Measurements from ENCODE around the gene MOSPD3.

GRCh38 chr7:100565133-100565571 is 47.2 kb upstream of the MOSPD3 start:
- TF ChIP-seq POLR2AphosphoS5 (IDR thresholded peaks at IDR 0.05) = no peak
- TF ChIP-seq, protein P1, sequence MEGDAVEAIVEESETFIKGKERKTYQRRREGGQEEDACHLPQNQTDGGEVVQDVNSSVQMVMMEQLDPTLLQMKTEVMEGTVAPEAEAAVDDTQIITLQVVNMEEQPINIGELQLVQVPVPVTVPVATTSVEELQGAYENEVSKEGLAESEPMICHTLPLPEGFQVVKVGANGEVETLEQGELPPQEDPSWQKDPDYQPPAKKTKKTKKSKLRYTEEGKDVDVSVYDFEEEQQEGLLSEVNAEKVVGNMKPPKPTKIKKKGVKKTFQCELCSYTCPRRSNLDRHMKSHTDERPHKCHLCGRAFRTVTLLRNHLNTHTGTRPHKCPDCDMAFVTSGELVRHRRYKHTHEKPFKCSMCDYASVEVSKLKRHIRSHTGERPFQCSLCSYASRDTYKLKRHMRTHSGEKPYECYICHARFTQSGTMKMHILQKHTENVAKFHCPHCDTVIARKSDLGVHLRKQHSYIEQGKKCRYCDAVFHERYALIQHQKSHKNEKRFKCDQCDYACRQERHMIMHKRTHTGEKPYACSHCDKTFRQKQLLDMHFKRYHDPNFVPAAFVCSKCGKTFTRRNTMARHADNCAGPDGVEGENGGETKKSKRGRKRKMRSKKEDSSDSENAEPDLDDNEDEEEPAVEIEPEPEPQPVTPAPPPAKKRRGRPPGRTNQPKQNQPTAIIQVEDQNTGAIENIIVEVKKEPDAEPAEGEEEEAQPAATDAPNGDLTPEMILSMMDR (IDR thresholded peaks at IDR 0.05; ENCODE audit: poor library complexity, severe bottlenecking) = no peak
- TF ChIP-seq SMC3 (conservative IDR thresholded peaks at IDR 0.05; ENCODE audit: poor library complexity) = no peak
